H1 (cell line): ENCODE data around the gene RAB3IP. TPM values are rescaled to one million over a fixed set of nuclear protein-coding genes. Genes with fewer than 3 reads are reported as not detected.

Experiments used
- CTCF ChIA-PET: fragments of 300-600 bp; sonication (Branson Sonifier 250); formaldehyde crosslinking; loops from one replicate; lab custom pipeline; 2021; ENCODE audit not compliant: partially characterized antibody; lab: Charles Lee
- POLR2A ChIA-PET: fragments of 300-600 bp; sonication (Branson Sonifier 250); formaldehyde crosslinking; loops from one replicate; lab custom pipeline; 2021; ENCODE audit warnings: inconsistent platforms; ENCODE audit not compliant: partially characterized antibody; lab: Charles Lee
- DNase-seq, 2 experiments: peaks; one replicate each; pipeline versions ENCODE4 v3.0.0 to v3.0.0-alpha.2; 2010 to 2022; ENCODE audit warnings: low spot score in 2 of 2, low read depth in 1 of 2, mixed read lengths in 1 of 2
- FAIRE-seq: peaks from 2 replicates; lab custom pipeline; 2011; peaks lifted over from hg19 to GRCh38; lab: Jason Lieb, UNC
- H2AFZ ChIP-seq: 2 replicates; pipeline ENCODE4 v1.8.1; 2012; ENCODE audit warnings: low read length, inconsistent platforms
- H2AK5ac ChIP-seq: 2 replicates; pipeline ENCODE4 v1.6.1; 2013; ENCODE audit warnings: low read depth, low read length
- H2BK120ac ChIP-seq: replicated peaks from 2 replicates; pipeline ENCODE3; 2013; ENCODE audit warnings: low read depth, low read length, inconsistent platforms
- H2BK12ac ChIP-seq: 2 replicates; pipeline ENCODE4 v1.6.1; 2013; ENCODE audit warnings: low read depth, low read length
- H2BK15ac ChIP-seq: 2 replicates; pipeline ENCODE4 v1.6.1; 2013; ENCODE audit warnings: low read length
- H2BK20ac ChIP-seq: 2 replicates; pipeline ENCODE4 v1.6.1; 2013; ENCODE audit warnings: low read length
- H2BK5ac ChIP-seq: 2 replicates; pipeline ENCODE4 v1.6.1; 2013; ENCODE audit warnings: low read depth, low read length
- H3K14ac ChIP-seq: 2 replicates; pipeline ENCODE4 v1.6.1; 2013; ENCODE audit warnings: inconsistent platforms; ENCODE audit not compliant: insufficient read length
- H3K18ac ChIP-seq: 2 replicates; pipeline ENCODE4 v1.6.1; 2013; ENCODE audit warnings: low read length; ENCODE audit errors: extremely low read depth
- H3K23ac ChIP-seq: 2 replicates; pipeline ENCODE4 v1.6.1; 2013; ENCODE audit warnings: inconsistent platforms; ENCODE audit not compliant: insufficient read length
- H3K23me2 ChIP-seq: 2 replicates; pipeline ENCODE4 v1.6.1; 2013; ENCODE audit warnings: low read depth, low read length
- H3K27ac ChIP-seq: 2 replicates; pipeline ENCODE4 v1.6.1; 2011; ENCODE audit warnings: low read depth, low read length, inconsistent platforms
- H3K27me3 ChIP-seq, 4 experiments: replicated peaks in 1 of 4; 1 replicate in 1 of 4; 2 replicates in 3 of 4; pipeline versions ENCODE4 v1.6.1 to v1.8.1; 2011 to 2013; ENCODE audit warnings: low read length in 3 of 4, mild to moderate bottlenecking in 3 of 4, inconsistent platforms in 2 of 4, mixed read lengths in 2 of 4, moderate library complexity in 1 of 4; ENCODE audit not compliant: control insufficient read depth in 3 of 4, insufficient read depth in 3 of 4; ENCODE audit errors: extremely low read depth in 1 of 4
- H3K36me3 ChIP-seq, 4 experiments: 2 replicates each; pipeline versions ENCODE4 v1.6.1 to v1.8.1; 2011 to 2013; ENCODE audit warnings: mild to moderate bottlenecking in 4 of 4, low read length in 3 of 4, moderate library complexity in 2 of 4, control low read depth in 1 of 4, inconsistent platforms in 1 of 4; ENCODE audit not compliant: insufficient read depth in 4 of 4, control insufficient read depth in 2 of 4
- H3K4ac ChIP-seq: replicated peaks from 2 replicates; pipeline ENCODE3; 2013; ENCODE audit warnings: low read length, low read depth, mixed read lengths, inconsistent platforms; ENCODE audit not compliant: insufficient read length
- H3K4me1 ChIP-seq, 4 experiments: replicated peaks in 1 of 4; 1 replicate in 1 of 4; 2 replicates in 3 of 4; pipeline versions ENCODE4 v1.6.1 to v1.8.1; 2011 to 2013; ENCODE audit warnings: low read length in 3 of 4, inconsistent platforms in 2 of 4, mixed read lengths in 1 of 4; ENCODE audit not compliant: insufficient read depth in 4 of 4, control insufficient read depth in 3 of 4
- H3K4me2 ChIP-seq, 2 experiments: 2 replicates each; pipeline versions ENCODE4 v1.6.1 to v1.8.1; 2011 to 2013; ENCODE audit warnings: low read depth in 2 of 2, low read length in 2 of 2, control low read depth in 1 of 2, inconsistent platforms in 1 of 2, mild to moderate bottlenecking in 1 of 2; ENCODE audit not compliant: insufficient read depth in 1 of 2
- H3K4me3 ChIP-seq, 4 experiments: fragments of 200-600, 300-600 bp in 1 of 4; sonication (generic), shearing (Covaris generic), sonication (Bioruptor Twin) in 1 of 4; 2 replicates each; pipeline versions ENCODE4 v1.5.1 to v1.8.1; 2011 to 2016; ENCODE audit warnings: low read length in 4 of 4, low read depth in 3 of 4, control low read depth in 2 of 4, inconsistent platforms in 2 of 4, mild to moderate bottlenecking in 2 of 4, mixed read lengths in 1 of 4, moderate library complexity in 1 of 4; ENCODE audit not compliant: insufficient read depth in 2 of 4; ENCODE audit errors: extremely low read depth in 1 of 4
- H3K56ac ChIP-seq: replicated peaks from 2 replicates; pipeline ENCODE3; 2013; ENCODE audit warnings: low read depth, mild to moderate bottlenecking, mixed read lengths, low read length, inconsistent platforms; ENCODE audit not compliant: insufficient read length
- H3K79me1 ChIP-seq: 2 replicates; pipeline ENCODE4 v1.6.1; 2013; ENCODE audit warnings: low read depth, low read length, control low read depth
- H3K79me2 ChIP-seq, 2 experiments: 2 replicates each; pipeline versions ENCODE4 v1.6.1 to v1.8.1; 2012 to 2013; ENCODE audit warnings: low read length in 2 of 2, mild to moderate bottlenecking in 2 of 2, inconsistent platforms in 1 of 2; ENCODE audit not compliant: insufficient read depth in 2 of 2, control insufficient read depth in 1 of 2
- H3K9ac ChIP-seq, 4 experiments: replicated peaks in 1 of 4; 1 replicate in 1 of 4; 2 replicates in 3 of 4; pipeline versions ENCODE4 v1.6.1 to v1.8.1; 2011 to 2013; ENCODE audit warnings: low read depth in 3 of 4, low read length in 3 of 4, control low read depth in 2 of 4, mild to moderate bottlenecking in 2 of 4, moderate library complexity in 2 of 4, inconsistent platforms in 1 of 4; ENCODE audit errors: extremely low read depth in 1 of 4
- H3K9me3 ChIP-seq, 2 experiments: 2 replicates each; pipeline versions ENCODE4 v1.6.1 to v1.8.1; 2012 to 2013; ENCODE audit warnings: mild to moderate bottlenecking in 2 of 2, moderate library complexity in 2 of 2, control low read depth in 1 of 2, inconsistent platforms in 1 of 2, low read depth in 1 of 2, low read length in 1 of 2, mixed read lengths in 1 of 2; ENCODE audit not compliant: insufficient read depth in 2 of 2
- H4K20me1 ChIP-seq, 2 experiments: replicated peaks in 1 of 2; 2 replicates each; pipeline versions ENCODE3 to v1.8.1; 2011 to 2013; ENCODE audit warnings: inconsistent platforms in 2 of 2, low read length in 2 of 2, mild to moderate bottlenecking in 1 of 2; ENCODE audit not compliant: insufficient read depth in 2 of 2, control insufficient read depth in 1 of 2
- H4K5ac ChIP-seq: 2 replicates; pipeline ENCODE4 v1.6.1; 2013; ENCODE audit warnings: low read length, low read depth, mixed read lengths, inconsistent platforms; ENCODE audit not compliant: insufficient read length
- H4K8ac ChIP-seq: 2 replicates; pipeline ENCODE4 v1.8.0; 2013; ENCODE audit warnings: mild to moderate bottlenecking, moderate library complexity, low read length, inconsistent platforms; ENCODE audit not compliant: insufficient read depth; ENCODE audit errors: extremely low read depth
- H4K91ac ChIP-seq: replicated peaks from 2 replicates; pipeline ENCODE3; 2013; ENCODE audit warnings: low read length, mixed read lengths, inconsistent platforms; ENCODE audit not compliant: insufficient read length
- ATF2 ChIP-seq: IDR thresholded peaks from 2 replicates; pipeline ENCODE4 v1.6.1; 2012; ENCODE audit warnings: low read length, inconsistent platforms
- BCL11A ChIP-seq, 2 experiments: IDR thresholded peaks; one replicate each; pipeline ENCODE4 v1.6.1; 2011; ENCODE audit warnings: low read depth in 2 of 2, low read length in 2 of 2, mild to moderate bottlenecking in 2 of 2
- EP300 ChIP-seq, 2 experiments: IDR thresholded peaks; 1 replicate in 1 of 2; 2 replicates in 1 of 2; pipeline ENCODE4 v1.6.1; 2011 to 2012; ENCODE audit warnings: low read depth in 2 of 2, low read length in 2 of 2, mild to moderate bottlenecking in 2 of 2, borderline replicate concordance in 1 of 2, inconsistent platforms in 1 of 2, moderate library complexity in 1 of 2
- EZH2 ChIP-seq: fragments of 200-600 bp; sonication (generic); IDR thresholded peaks from 2 replicates; pipeline ENCODE4 v1.7.1; 2012; ENCODE audit warnings: low read depth, mild to moderate bottlenecking, moderate library complexity, low read length, inconsistent platforms; ENCODE audit not compliant: severe bottlenecking
- FOSL1 ChIP-seq: IDR thresholded peaks from 2 replicates; pipeline ENCODE4 v1.6.1; 2011; ENCODE audit warnings: mild to moderate bottlenecking, low read depth, low read length, moderate library complexity; ENCODE audit not compliant: insufficient read depth
- GABPA ChIP-seq: IDR thresholded peaks from 2 replicates; pipeline ENCODE4 v1.6.1; 2011; ENCODE audit warnings: mild to moderate bottlenecking, low read length, moderate library complexity, borderline replicate concordance; ENCODE audit not compliant: insufficient read depth
- KDM4A ChIP-seq: IDR thresholded peaks from one replicate; pipeline ENCODE4 v1.7.1; 2012; ENCODE audit warnings: low read depth, mild to moderate bottlenecking, moderate library complexity, low read length, inconsistent platforms; ENCODE audit not compliant: severe bottlenecking
- POLR2AphosphoS5 ChIP-seq: IDR thresholded peaks from 2 replicates; pipeline ENCODE4 v1.6.1; 2011; ENCODE audit warnings: low read depth, low read length
- POU5F1 ChIP-seq: IDR thresholded peaks from 2 replicates; pipeline ENCODE4 v1.6.1; 2011; ENCODE audit warnings: low read depth, mild to moderate bottlenecking, low read length, moderate library complexity
- SP1 ChIP-seq: IDR thresholded peaks from 2 replicates; pipeline ENCODE4 v1.6.1; 2011; ENCODE audit warnings: low read depth, low read length
- SRF ChIP-seq: IDR thresholded peaks from 2 replicates; pipeline ENCODE4 v1.6.1; 2011; ENCODE audit warnings: mild to moderate bottlenecking, low read depth, low read length, moderate library complexity
- TBP ChIP-seq: IDR thresholded peaks from 2 replicates; pipeline ENCODE4 v1.6.1; 2011; ENCODE audit warnings: low read depth, low read length, improper control_type of control experiment
- WGBS, 2 experiments: shearing (Covaris generic) in 1 of 2; methylation state at CpG; one replicate each; pipeline versions ENCODE4 v1.1.6 to v1.1.7; 2013 to 2015; ENCODE audit warnings: low lambda C conversion rate in 2 of 2, mixed read lengths in 2 of 2, inconsistent platforms in 1 of 2, low coverage in 1 of 2, missing lambda C conversion rate in 1 of 2; ENCODE audit not compliant: insufficient replicate concordance in 2 of 2, insufficient coverage in 1 of 2, insufficient read length in 1 of 2; ENCODE audit errors: extremely low coverage in 1 of 2, missing lambda C conversion rate in 1 of 2; 5-methylcytosine and 5-hydroxymethylcytosine counted together
- polyA plus RNA-seq, 7 experiments: library from polyadenylated mRNA; depleted of rRNA in 3 of 7; stranded (reverse) in 5 of 7; unstranded in 2 of 7; fragments of >200 nt in 5 of 7; fragments of 200-250 nt in 2 of 7; gene quantifications; 1 replicate in 5 of 7; 2 replicates in 1 of 7; 4 replicates in 1 of 7; pipeline versions ENCODE4 v1.2.1 to v1.2.3, GENCODE V29; 2011 to 2013; ENCODE audit warnings: missing spikeins in 2 of 7, mixed read lengths in 2 of 7
- total RNA-seq: library from RNA; stranded (reverse); fragmentation: NEBNext Ultra II Directional; extraction: Animal tissue kit (Norgen Biotek cat#: 25700); gene quantifications from 2 replicates; pipeline ENCODE4 v1.2.1, GENCODE V29; 2021

The RAB3IP gene
- total and polyA plus RNA-seq, 2 of the 8 experiments (the other 6 are each of a cell fraction or from before 2014, with no cell fraction given) = 17.7 to 34.6 TPM

- CTCF ChIA-PET = interaction anchor here (1.6 kb wide), 1 partner anchor 887 kb away, joined by 8 read pairs; no protein-coding TSS in a partner anchor
- Histone ChIP-seq H4K5ac (no peak overlapping the region), H3K4me3 (no peak overlapping the region), H4K8ac (no peak overlapping the region), H2BK20ac (no peak overlapping the region), H3K79me1 (no peaks in the 10 kb centered on the region), H2AFZ (peak overlapping the region; percentile 91; the same call in 1 of the 2 replicates), H3K23me2 (0 out of 2 replicates have a peak, but pooled peaks cover 1% of the 10 kb centered on the region), H3K18ac (no peak overlapping the region; the same call in 1 of the 2 replicates), H3K27me3 (no peaks in the 10 kb centered on the region), H3K56ac (no peak overlapping the region), H3K23ac (no peak overlapping the region), H2BK5ac (no peak overlapping the region), H2BK15ac (no peak overlapping the region), H3K27ac (no peak overlapping the region), H2AK5ac (no peak overlapping the region), H3K9ac (no peak overlapping the region), H3K36me3 (no peaks in the 10 kb centered on the region), H3K79me2 (no peaks in the 10 kb centered on the region), H3K9me3 (no peaks in the 10 kb centered on the region), H3K14ac (no peak overlapping the region), H3K4me1 (no peaks in the 10 kb centered on the region; a peak in 1 of 7 replicates), H3K4me2 (no peak overlapping the region), H2BK120ac (no peak overlapping the region), H2BK12ac (no peak overlapping the region), H4K20me1 (no peaks in the 10 kb centered on the region), H3K4ac (no peak overlapping the region), H4K91ac (no peak overlapping the region)
- POLR2A ChIA-PET = no interaction called here
- FAIRE-seq (no peak), DNase-seq (no peak)
- WGBS, 2 experiments = no CpG with 5 or more reads among the region's 1 CpG
- TF ChIP-seq KDM4A = no peak
- no peak for TF ChIP-seq SRF
- no peak for TF ChIP-seq POU5F1
- TF ChIP-seq SP1 = no peak
- no peak for TF ChIP-seq BCL11A (IDR thresholded peaks at IDR 0.05; ENCODE audit: low read depth in 2 of 2, low read length in 2 of 2)
- no peak for TF ChIP-seq POLR2AphosphoS5
- TF ChIP-seq FOSL1 = no peak
- TF ChIP-seq TBP = no peak
- TF ChIP-seq GABPA = no peak
- TF ChIP-seq EP300 (IDR thresholded peaks at IDR 0.05; ENCODE audit: borderline replicate concordance in 1 of 2, low read depth in 2 of 2, low read length in 2 of 2) = no peak
- TF ChIP-seq ATF2 = no peak
- TF ChIP-seq EZH2 = no peak
Observed at GRCh38 chr12:69703146-69703642, 35.5 kb upstream of the RAB3IP start.
